Parathyroid adenoma (tissue), 2 donors: ENCODE results near the gene MYADML2.

Experiments
- H2AFZ ChIP-seq: fragments of 300-600 bp; sonication (generic); one replicate; pipeline ENCODE4 v1.7.0; 2017; ENCODE audit warnings: antibody characterized with exemption, mild to moderate bottlenecking
- H3K27ac ChIP-seq: fragments of 300-600 bp; sonication (generic); one replicate; pipeline ENCODE4 v1.7.0; 2017
- H3K27me3 ChIP-seq: fragments of 300-600 bp; sonication (generic); one replicate; pipeline ENCODE4 v1.7.0; 2017; ENCODE audit warnings: low read length; ENCODE audit not compliant: control insufficient read depth, insufficient read depth
- H3K36me3 ChIP-seq: fragments of 300-600 bp; sonication (generic); one replicate; pipeline ENCODE4 v1.7.0; 2017; ENCODE audit warnings: low read length; ENCODE audit not compliant: control insufficient read depth, insufficient read depth
- H3K4me1 ChIP-seq: fragments of 300-600 bp; sonication (generic); one replicate; pipeline ENCODE4 v1.7.0; 2017; ENCODE audit warnings: control low read depth
- H3K4me2 ChIP-seq: fragments of 300-600 bp; sonication (generic); one replicate; pipeline ENCODE4 v1.7.0; 2017; ENCODE audit warnings: low read length
- H3K4me3 ChIP-seq: fragments of 300-600 bp; sonication (generic); one replicate; pipeline ENCODE4 v1.7.0; 2017; ENCODE audit warnings: low read depth, low read length
- H3K79me2 ChIP-seq: fragments of 300-600 bp; sonication (generic); one replicate; pipeline ENCODE4 v1.7.0; 2017; ENCODE audit warnings: control low read depth
- H3K9ac ChIP-seq: fragments of 300-600 bp; sonication (generic); one replicate; pipeline ENCODE4 v1.7.0; 2017; ENCODE audit warnings: mild to moderate bottlenecking
- H3K9me3 ChIP-seq: fragments of 300-600 bp; sonication (generic); one replicate; pipeline ENCODE4 v1.7.0; 2017; ENCODE audit warnings: low read length; ENCODE audit not compliant: control insufficient read depth
- TF ChIP-seq, protein P1 (sequence below): fragments of 300-600 bp; sonication (generic); IDR thresholded peaks from one replicate; pipeline ENCODE4 v1.7.0; 2017; ENCODE audit warnings: antibody characterized with exemption, mild to moderate bottlenecking
- donor health status: primary hyperparathyroidism.

The MYADML2 gene

GRCh38 chr17:81944858-81945257 lies 2.2 kb downstream of the MYADML2 start:
- Histone ChIP-seq H3K4me2 (no peak overlapping the region), H3K79me2 (no peaks in the 10 kb centered on the region), H3K27me3 (no peaks in the 10 kb centered on the region), H3K36me3 (no peaks in the 10 kb centered on the region), H3K4me1 (no peaks in the 10 kb centered on the region), H3K9ac (no peak overlapping the region), H2AFZ (no peak overlapping the region), H3K4me3 (no peak overlapping the region), H3K27ac (no peak overlapping the region), H3K9me3 (no peaks in the 10 kb centered on the region)
- TF ChIP-seq, protein P1, sequence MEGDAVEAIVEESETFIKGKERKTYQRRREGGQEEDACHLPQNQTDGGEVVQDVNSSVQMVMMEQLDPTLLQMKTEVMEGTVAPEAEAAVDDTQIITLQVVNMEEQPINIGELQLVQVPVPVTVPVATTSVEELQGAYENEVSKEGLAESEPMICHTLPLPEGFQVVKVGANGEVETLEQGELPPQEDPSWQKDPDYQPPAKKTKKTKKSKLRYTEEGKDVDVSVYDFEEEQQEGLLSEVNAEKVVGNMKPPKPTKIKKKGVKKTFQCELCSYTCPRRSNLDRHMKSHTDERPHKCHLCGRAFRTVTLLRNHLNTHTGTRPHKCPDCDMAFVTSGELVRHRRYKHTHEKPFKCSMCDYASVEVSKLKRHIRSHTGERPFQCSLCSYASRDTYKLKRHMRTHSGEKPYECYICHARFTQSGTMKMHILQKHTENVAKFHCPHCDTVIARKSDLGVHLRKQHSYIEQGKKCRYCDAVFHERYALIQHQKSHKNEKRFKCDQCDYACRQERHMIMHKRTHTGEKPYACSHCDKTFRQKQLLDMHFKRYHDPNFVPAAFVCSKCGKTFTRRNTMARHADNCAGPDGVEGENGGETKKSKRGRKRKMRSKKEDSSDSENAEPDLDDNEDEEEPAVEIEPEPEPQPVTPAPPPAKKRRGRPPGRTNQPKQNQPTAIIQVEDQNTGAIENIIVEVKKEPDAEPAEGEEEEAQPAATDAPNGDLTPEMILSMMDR = no peak

DNA sequence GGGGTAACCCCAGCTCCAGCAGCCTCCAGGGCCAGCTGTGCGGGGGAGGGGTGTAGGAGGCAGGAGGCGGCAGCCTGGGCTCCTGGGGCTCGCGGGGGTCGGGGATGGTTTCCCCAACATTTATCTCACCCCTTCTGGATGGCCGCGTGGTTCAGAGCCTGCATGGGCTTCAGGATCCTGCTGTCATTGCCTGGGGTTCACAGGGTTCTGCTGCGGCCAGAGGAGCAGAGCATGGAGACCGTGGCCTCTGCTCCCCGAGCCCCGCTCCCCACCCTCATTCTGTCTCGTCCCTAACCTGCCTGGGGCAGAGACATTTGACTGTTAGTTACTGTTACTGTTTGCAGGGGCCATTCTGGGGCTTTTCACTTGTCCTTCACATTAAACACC lies 4.9 kb downstream of the MYADML2 start:
- no peaks in the 10 kb centered on the region for H3K4me1 ChIP-seq
- H3K36me3 ChIP-seq = no peaks in the 10 kb centered on the region
- H3K9me3 ChIP-seq = no peaks in the 10 kb centered on the region
- no peak overlapping the region for H3K27ac ChIP-seq
- H3K79me2 ChIP-seq = no peaks in the 10 kb centered on the region
- H3K9ac ChIP-seq = no peak overlapping the region
- no peak overlapping the region for H2AFZ ChIP-seq
- no peak overlapping the region for H3K4me2 ChIP-seq
- H3K27me3 ChIP-seq = no peaks in the 10 kb centered on the region
- no peak overlapping the region for H3K4me3 ChIP-seq
- TF ChIP-seq, protein P1 = no peak

DNA sequence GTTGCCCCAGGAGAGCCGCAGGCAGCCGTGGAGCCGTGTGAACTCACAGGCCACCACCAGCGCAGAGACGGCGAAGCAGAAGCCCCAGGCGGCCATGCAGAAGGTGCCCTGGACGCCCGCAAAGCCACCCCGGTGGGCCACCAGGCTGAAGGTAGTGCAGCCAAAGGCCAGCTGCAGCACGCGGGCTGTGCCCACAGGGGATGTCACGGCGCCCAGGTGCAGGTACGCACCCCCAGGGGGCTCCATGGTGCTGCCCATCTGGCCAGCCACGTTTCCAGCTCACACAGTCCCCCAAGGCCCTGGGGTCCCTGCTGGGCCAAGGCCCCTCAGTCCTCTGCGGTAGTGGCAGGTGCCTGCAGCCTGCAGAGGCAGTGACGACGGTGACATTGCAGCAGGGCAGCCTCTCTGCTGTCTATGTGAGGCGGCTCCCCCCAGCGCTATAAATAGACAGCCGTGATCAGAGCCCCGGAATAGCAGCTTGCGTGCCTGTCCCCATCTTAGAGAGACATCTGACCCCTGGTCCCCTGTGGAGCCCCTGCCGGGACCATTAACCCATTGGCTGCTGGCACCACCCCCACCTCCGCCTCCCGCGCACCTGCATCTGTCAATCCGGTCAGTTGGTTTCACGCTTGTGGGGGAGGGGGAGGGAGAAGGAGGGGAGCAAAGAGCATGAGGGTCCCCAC lies 5.4 kb downstream of the MYADML2 start:
- no peak overlapping the region for H3K9ac ChIP-seq

DNA sequence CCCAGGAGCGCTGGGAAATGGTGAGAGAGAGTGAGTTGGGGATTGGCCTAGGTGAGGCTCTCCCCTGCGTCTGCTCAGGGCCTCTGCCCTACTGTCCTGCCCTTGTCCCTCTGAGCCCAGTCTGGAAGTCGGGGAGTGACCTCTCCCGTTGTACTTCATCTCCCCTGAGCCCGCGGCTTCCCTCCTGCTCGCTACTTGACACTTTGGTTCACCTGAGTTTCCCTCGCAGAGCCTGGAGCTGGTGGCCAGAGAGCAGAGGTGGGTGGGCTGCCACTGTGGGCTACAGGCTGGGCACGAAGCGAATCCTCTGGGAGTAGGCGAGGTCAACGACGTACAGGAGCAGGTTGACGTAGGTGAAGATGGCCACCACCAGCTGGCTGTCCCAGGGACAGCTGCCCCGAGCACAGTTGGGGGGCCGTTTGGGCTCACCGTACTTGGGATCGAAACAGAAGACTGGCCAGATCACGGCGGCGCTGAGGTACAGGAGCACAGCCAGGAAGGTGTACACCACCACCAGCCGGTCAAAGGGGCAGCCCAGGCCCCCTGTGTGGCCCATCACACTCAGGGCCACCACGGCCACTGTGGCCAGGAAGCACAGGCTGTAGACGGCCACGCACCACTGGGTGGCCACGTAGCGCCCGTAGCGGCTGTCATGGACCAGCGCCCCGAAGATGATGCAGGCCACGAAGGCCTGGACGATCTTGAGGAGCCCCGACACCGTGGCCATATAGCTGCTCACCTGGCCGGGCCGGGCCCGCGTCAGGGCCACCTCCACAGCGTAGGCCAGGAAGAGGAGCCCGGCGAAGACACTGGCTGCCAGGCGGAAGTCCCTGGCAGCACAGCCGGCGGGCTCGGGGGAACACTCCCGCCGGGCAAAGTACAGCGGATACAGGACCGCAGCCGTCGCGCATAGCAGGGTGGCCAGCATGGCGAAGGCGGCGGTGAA lies 6.2 kb downstream of the MYADML2 start:
- Histone ChIP-seq H2AFZ (no peak overlapping the region), H3K4me1 (no peaks in the 10 kb centered on the region), H3K79me2 (no peaks in the 10 kb centered on the region), H3K4me2 (no peak overlapping the region), H3K4me3 (no peak overlapping the region), H3K9ac (no peak overlapping the region), H3K36me3 (no peaks in the 10 kb centered on the region), H3K27me3 (no peaks in the 10 kb centered on the region), H3K9me3 (no peaks in the 10 kb centered on the region), H3K27ac (no peak overlapping the region)
- TF ChIP-seq, protein P1 = no peak

More for the DNA sequence above, 5.4 kb downstream of the MYADML2 start:
- no peaks in the 10 kb centered on the region for H3K4me1 ChIP-seq
- no peak overlapping the region for H3K27ac ChIP-seq
- no peak overlapping the region for H2AFZ ChIP-seq
- no peaks in the 10 kb centered on the region for H3K9me3 ChIP-seq
- no peaks in the 10 kb centered on the region for H3K36me3 ChIP-seq
- H3K4me2 ChIP-seq = no peak overlapping the region
- no peak overlapping the region for H3K4me3 ChIP-seq
- no peaks in the 10 kb centered on the region for H3K79me2 ChIP-seq
- no peaks in the 10 kb centered on the region for H3K27me3 ChIP-seq
- TF ChIP-seq, protein P1 = no peak
